ENCODE results near the gene GPR12.

Gene GPR12

GRCh38 chr13:26707122-26708006 lies 53.2 kb downstream of the GPR12 start:
- peaks cover 4% of the 10 kb centered on the region for H3K4me1 Mint-ChIP-seq
- no peaks in the 10 kb centered on the region for H3K36me3 Mint-ChIP-seq (ENCODE audit: low read depth)
- peaks cover 4% of the 10 kb centered on the region for H3K9me3 Mint-ChIP-seq
- H3K4me3 Mint-ChIP-seq: no peak overlapping the region
- peak; percentile 47 for DNase-seq
- H3K27ac Mint-ChIP-seq: no peak overlapping the region
- H3K27me3 Mint-ChIP-seq (ENCODE audit: low read depth, poor library complexity): peaks cover 5% of the 10 kb centered on the region
- TF ChIP-seq CTCF (IDR thresholded peaks at IDR 0.05): peak; percentile 59

GRCh38 chr13:26706381-26706780 lies 54.2 kb downstream of the GPR12 start:
- no peaks in the 10 kb centered on the region for H3K36me3 Mint-ChIP-seq (ENCODE audit: low read depth)
- no peak for DNase-seq
- H3K27ac Mint-ChIP-seq: no peak overlapping the region
- H3K4me1 Mint-ChIP-seq: peaks cover 4% of the 10 kb centered on the region
- TF ChIP-seq CTCF (IDR thresholded peaks at IDR 0.05): no peak
- H3K9me3 Mint-ChIP-seq: no peaks in the 10 kb centered on the region
- no peak overlapping the region for H3K4me3 Mint-ChIP-seq
- peaks cover 5% of the 10 kb centered on the region for H3K27me3 Mint-ChIP-seq (ENCODE audit: low read depth, poor library complexity)

GRCh38 chr13:26705536-26705935 lies 55.0 kb downstream of the GPR12 start:
- peaks cover 4% of the 10 kb centered on the region for H3K4me1 Mint-ChIP-seq
- no peak for TF ChIP-seq CTCF (IDR thresholded peaks at IDR 0.05)

More at GRCh38 chr13:26705536-26705935, 55.0 kb downstream of the GPR12 start:
- Mint-ChIP-seq H3K36me3 (ENCODE audit: low read depth) (no peaks in the 10 kb centered on the region), H3K9me3 (no peaks in the 10 kb centered on the region), H3K27me3 (ENCODE audit: low read depth, poor library complexity) (peaks cover 5% of the 10 kb centered on the region), H3K4me3 (no peak overlapping the region), H3K27ac (no peak overlapping the region)
- DNase-seq: no peak

Measured in nephron progenitor cell (in vitro differentiated cells).